T-helper 17 cell (primary cell): ENCODE measurements around the gene LRCH4. TPM values are rescaled to one million over a fixed set of nuclear protein-coding genes. Genes with fewer than 3 reads are reported as not detected.
"Not testable (repeated sequence)": the region's sequence is repeated elsewhere in the genome, so short reads cannot be mapped to it uniquely, and the experiment has no call there.

Experiments
- ATAC-seq: fragments of 150-1000 bp; cut with Tn5 transposase; 2 replicates; pipeline ENCODE4 v1.10.0; 2021; ENCODE audit warnings: mild to moderate bottlenecking, moderate library complexity
- DNase-seq, 3 donors: peaks; one replicate each; pipeline versions ENCODE4 v3.0.0 to v3.0.0-alpha.2; 2020 to 2021
- H3K9me3 ChIP-seq: one replicate; pipeline ENCODE4 v1.7.0; 2013; ENCODE audit warnings: low read length, mild to moderate bottlenecking; ENCODE audit not compliant: control insufficient read depth, poor library complexity, severe bottlenecking
- H3K27ac Mint-ChIP-seq: one replicate; pipeline ENCODE4 v1.8.0; 2022; ENCODE audit warnings: mild to moderate bottlenecking, moderate library complexity, mixed read lengths
- H3K27me3 Mint-ChIP-seq: one replicate; pipeline ENCODE4 v1.8.0; 2022; ENCODE audit warnings: mixed read lengths
- H3K36me3 Mint-ChIP-seq: one replicate; pipeline ENCODE4 v1.8.0; 2022; ENCODE audit warnings: low read depth, mixed read lengths
- H3K4me1 Mint-ChIP-seq: one replicate; pipeline ENCODE4 v1.8.0; 2022; ENCODE audit warnings: mild to moderate bottlenecking, mixed read lengths
- H3K4me3 Mint-ChIP-seq: one replicate; pipeline ENCODE4 v1.8.0; 2022; ENCODE audit warnings: mild to moderate bottlenecking, moderate library complexity, mixed read lengths
- total RNA-seq, 4 donors: library from RNA in 2 of 4; stranded (reverse) in 2 of 4; gene quantifications; one replicate each; pipeline ENCODE4 v1.2.3 and lab custom pipeline; 2022 to 2026

Gene LRCH4
- total RNA-seq, 2 donors from 2014 or later: 284 to 305 TPM

DNA sequence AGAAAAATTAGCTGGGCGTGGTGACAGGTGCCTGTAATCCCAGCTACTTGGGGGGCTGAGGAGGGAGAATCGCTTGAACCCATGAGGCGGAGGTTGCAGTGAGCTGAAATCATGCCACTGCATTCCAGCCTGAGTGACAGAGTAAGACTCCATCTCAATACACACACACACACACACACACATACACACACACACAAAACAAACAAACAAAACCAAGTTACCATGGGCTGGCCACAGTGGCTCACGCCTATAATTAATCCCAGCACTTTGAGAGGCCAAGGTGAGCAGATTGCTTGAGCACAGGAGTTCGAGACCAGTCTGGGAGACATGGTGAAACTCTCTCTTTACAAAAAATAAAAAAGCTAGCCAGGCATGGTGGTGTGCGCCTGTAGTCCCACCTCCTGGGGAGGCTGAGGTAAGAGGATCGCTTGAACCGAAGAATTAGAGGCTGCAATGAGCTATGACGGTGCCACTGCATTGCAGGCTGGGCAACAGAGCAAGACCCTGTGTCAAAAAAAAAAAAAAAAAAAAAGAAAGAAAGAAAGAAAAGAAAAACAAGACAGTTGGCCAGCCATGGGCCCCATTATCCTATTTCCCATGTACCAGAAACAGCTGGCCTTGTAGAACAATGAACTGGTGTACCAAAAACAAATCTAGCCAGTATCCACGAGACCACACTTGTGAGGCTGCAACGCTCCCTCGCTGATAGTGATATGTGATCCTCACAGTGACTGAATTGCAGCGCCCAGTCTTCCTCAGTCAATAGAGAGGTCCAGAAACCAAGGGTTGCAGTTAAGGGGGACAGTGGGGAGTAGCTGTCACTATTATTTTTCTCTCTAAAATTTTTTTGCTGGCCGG is 53.5 kb downstream of the LRCH4 start:
- no peaks in the 10 kb centered on the region for H3K9me3 ChIP-seq
- ATAC-seq: no peak
- Mint-ChIP-seq H3K4me3 (no peak overlapping the region), H3K27me3 (no peaks in the 10 kb centered on the region), H3K27ac (no peak overlapping the region), H3K36me3 (no peaks in the 10 kb centered on the region), H3K4me1 (peaks cover 3% of the 10 kb centered on the region)
- DNase-seq: no peak

DNA sequence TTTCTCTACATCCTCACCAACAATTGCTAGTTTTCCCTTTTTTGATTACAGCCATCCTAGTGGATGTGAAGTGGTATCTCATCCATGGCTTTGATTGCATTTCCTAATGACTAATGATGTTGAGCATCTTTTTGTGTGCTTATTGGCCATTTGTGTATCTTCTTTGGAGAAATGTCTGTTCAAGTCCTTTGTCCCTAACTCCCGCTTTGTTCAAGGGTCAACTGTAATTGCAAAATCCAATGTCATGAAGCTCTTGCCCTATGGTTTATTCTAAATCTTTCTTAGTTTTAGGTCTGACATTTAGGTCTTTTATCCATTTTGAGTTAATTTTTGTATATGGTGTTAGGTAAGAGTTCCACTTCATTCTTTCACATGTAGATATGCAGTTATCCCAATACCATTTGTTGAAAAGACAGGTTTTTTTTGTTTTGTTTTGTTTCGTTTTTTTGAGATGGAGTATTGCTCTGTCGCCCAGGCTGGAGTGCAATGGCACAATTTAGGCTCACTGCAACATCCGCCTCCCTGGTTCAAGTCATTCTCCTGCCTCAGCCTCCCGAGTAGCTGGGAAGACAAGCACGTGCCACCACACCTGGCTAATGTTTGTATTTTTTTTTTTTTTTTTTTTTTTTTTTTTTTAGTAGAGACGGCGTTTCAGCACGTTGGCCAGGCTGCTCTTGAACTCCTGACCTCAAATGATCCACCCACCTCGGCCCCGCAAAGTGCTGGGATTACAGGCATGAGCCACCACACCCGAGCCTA is 57.6 kb downstream of the LRCH4 start:
- not testable (repeated sequence) for H3K27me3 Mint-ChIP-seq

More for the DNA sequence above, 57.6 kb downstream of the LRCH4 start:
- H3K4me1 Mint-ChIP-seq, DNase-seq, H3K4me3 Mint-ChIP-seq, H3K9me3 ChIP-seq, ATAC-seq, H3K36me3 Mint-ChIP-seq, H3K27ac Mint-ChIP-seq: not testable (repeated sequence)

Other genes with a start within 250 kb of the LRCH4 start
- gene PILRB, start 228.0 kb downstream of the LRCH4 start, total RNA-seq: 10 to 100 TPM; 71.6 to 97.2 TPM
- 10 to 100 TPM in 1 of 2 donors, 1 to 10 TPM in 1; 3.1 to 14.5 TPM for gene PILRA, start 212.6 kb downstream of the LRCH4 start, total RNA-seq
- 1 to 10 TPM; 5.1 TPM for gene ZCWPW1, start 157.4 kb downstream of the LRCH4 start, total RNA-seq
- gene MEPCE, start 156.3 kb downstream of the LRCH4 start, total RNA-seq: 10 to 100 TPM; 66.1 to 66.8 TPM
- gene PPP1R35, start 149.6 kb downstream of the LRCH4 start, total RNA-seq: 10 to 100 TPM; 45.2 to 48.1 TPM
- gene SPACDR, start 121.9 kb downstream of the LRCH4 start, total RNA-seq: 1 to 10 TPM; 1.4 to 1.7 TPM
- 100 to 1,000 TPM in 1 of 2 donors, 10 to 100 TPM in 1; 94.7 to 104 TPM for gene TSC22D4, start 106.9 kb downstream of the LRCH4 start, total RNA-seq
- gene NYAP1, start 102.2 kb downstream of the LRCH4 start, total RNA-seq: 1 to 10 TPM; 1.3 TPM
- gene AGFG2, start 46.9 kb downstream of the LRCH4 start, total RNA-seq: 10 to 100 TPM; 33.1 to 45.9 TPM
- gene SAP25, start 12.2 kb downstream of the LRCH4 start, total RNA-seq: 10 to 100 TPM; 33.1 to 43.1 TPM
- under 1 TPM; 0.31 to 0.70 TPM for gene FBXO24, start 199 bp upstream of the LRCH4 start, total RNA-seq
- 10 to 100 TPM; 12.6 to 14.7 TPM for gene PCOLCE, start 16.2 kb upstream of the LRCH4 start, total RNA-seq
- 10 to 100 TPM; 16.4 to 16.5 TPM for gene MOSPD3, start 26.4 kb upstream of the LRCH4 start, total RNA-seq
- 1 to 10 TPM; 4.5 to 6.1 TPM for gene TFR2, start 55.4 kb upstream of the LRCH4 start, total RNA-seq
- gene ACTL6B, start 70.3 kb upstream of the LRCH4 start, total RNA-seq: not detected
- 100 to 1,000 TPM; 140 to 161 TPM for gene GNB2, start 87.6 kb upstream of the LRCH4 start, total RNA-seq
- gene GIGYF1, start 108.1 kb upstream of the LRCH4 start, total RNA-seq: 10 to 100 TPM; 70.3 to 71.5 TPM
- gene POP7, start 120.0 kb upstream of the LRCH4 start, total RNA-seq: 10 to 100 TPM; 10.1 to 12.4 TPM
- gene EPO, start 134.3 kb upstream of the LRCH4 start, total RNA-seq: not detected
- not detected for gene ZAN, start 147.5 kb upstream of the LRCH4 start, total RNA-seq
- 1 to 10 TPM; 4.7 to 6.6 TPM for gene EPHB4, start 241.4 kb upstream of the LRCH4 start, total RNA-seq